HFFc6 (cell line): ENCODE measurements around the gene RALGPS1. TPM values are rescaled to one million over a fixed set of nuclear protein-coding genes. Genes with fewer than 3 reads are reported as not detected.

ENCODE experiments used
- DNase-seq: peaks from one replicate; pipeline ENCODE4 v3.0.0-alpha.2; 2018
- H3K27ac Mint-ChIP-seq: 2 replicates; pipeline ENCODE4 v1.8.0; 2020; ENCODE audit warnings: mild to moderate bottlenecking, mixed read lengths
- H3K27me3 Mint-ChIP-seq: 2 replicates; pipeline ENCODE4 v1.8.0; 2021; ENCODE audit warnings: mild to moderate bottlenecking, moderate library complexity, mixed read lengths; ENCODE audit not compliant: insufficient read depth
- H3K36me3 Mint-ChIP-seq: 2 replicates; pipeline ENCODE4 v1.8.0; 2021; ENCODE audit warnings: low read depth, mixed read lengths
- H3K4me1 Mint-ChIP-seq: 2 replicates; pipeline ENCODE4 v1.8.0; 2020; ENCODE audit warnings: low read depth, mixed read lengths
- H3K4me3 Mint-ChIP-seq: 2 replicates; pipeline ENCODE4 v1.8.0; 2020; ENCODE audit warnings: mild to moderate bottlenecking, moderate library complexity, mixed read lengths
- H3K9me3 Mint-ChIP-seq: 2 replicates; pipeline ENCODE4 v1.8.0; 2020; ENCODE audit warnings: mild to moderate bottlenecking, mixed read lengths
- total RNA-seq, 6 experiments: library from RNA; stranded (reverse); fragmentation: NEBNext Ultra II Directional; extraction: Animal tissue kit (Norgen Biotek cat#: 25700); gene quantifications; 2 replicates in 1 of 6; 3 replicates in 5 of 6; pipeline ENCODE4 v1.2.3, GENCODE V29; 2021
- TF ChIP-seq, protein P1 (sequence below): fragments of 200-600 bp; sonication (generic); IDR thresholded peaks from 2 replicates; pipeline ENCODE4 v1.5.0; 2021; ENCODE audit warnings: antibody characterized with exemption, mild to moderate bottlenecking

RALGPS1 gene
- total RNA-seq, 6 experiments from 2014 or later: 0.68 to 1.6 (median 1.1) TPM

DNA sequence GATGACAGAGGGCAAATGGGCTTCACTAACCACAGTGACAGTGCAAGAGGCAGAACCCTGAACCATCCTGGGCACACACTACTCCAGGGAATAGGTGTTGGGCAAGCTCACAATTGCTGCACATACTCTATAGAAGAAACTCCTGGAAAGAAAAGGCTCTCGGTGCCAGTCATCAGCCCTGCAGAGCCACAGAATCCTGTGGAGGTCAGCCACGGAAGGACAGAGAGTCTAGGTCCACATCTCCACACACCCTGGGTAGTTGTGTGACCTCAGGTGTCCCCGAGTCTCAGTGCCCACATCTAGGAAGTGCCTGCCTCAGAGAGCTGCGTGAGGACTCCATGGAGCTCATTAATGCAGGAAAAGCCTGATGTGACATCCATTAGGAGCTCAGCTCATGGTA is 223.9 kb downstream of the RALGPS1 start:
- TF ChIP-seq, protein P1, sequence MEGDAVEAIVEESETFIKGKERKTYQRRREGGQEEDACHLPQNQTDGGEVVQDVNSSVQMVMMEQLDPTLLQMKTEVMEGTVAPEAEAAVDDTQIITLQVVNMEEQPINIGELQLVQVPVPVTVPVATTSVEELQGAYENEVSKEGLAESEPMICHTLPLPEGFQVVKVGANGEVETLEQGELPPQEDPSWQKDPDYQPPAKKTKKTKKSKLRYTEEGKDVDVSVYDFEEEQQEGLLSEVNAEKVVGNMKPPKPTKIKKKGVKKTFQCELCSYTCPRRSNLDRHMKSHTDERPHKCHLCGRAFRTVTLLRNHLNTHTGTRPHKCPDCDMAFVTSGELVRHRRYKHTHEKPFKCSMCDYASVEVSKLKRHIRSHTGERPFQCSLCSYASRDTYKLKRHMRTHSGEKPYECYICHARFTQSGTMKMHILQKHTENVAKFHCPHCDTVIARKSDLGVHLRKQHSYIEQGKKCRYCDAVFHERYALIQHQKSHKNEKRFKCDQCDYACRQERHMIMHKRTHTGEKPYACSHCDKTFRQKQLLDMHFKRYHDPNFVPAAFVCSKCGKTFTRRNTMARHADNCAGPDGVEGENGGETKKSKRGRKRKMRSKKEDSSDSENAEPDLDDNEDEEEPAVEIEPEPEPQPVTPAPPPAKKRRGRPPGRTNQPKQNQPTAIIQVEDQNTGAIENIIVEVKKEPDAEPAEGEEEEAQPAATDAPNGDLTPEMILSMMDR: no peak
- H3K27me3 Mint-ChIP-seq: peaks cover 5% of the 10 kb centered on the region
- no peak overlapping the region for H3K4me3 Mint-ChIP-seq
- no peak for DNase-seq
- H3K9me3 Mint-ChIP-seq: no peaks in the 10 kb centered on the region
- H3K4me1 Mint-ChIP-seq: peaks cover 21% of the 10 kb centered on the region
- H3K36me3 Mint-ChIP-seq: no peaks in the 10 kb centered on the region
- no peak overlapping the region for H3K27ac Mint-ChIP-seq

DNA sequence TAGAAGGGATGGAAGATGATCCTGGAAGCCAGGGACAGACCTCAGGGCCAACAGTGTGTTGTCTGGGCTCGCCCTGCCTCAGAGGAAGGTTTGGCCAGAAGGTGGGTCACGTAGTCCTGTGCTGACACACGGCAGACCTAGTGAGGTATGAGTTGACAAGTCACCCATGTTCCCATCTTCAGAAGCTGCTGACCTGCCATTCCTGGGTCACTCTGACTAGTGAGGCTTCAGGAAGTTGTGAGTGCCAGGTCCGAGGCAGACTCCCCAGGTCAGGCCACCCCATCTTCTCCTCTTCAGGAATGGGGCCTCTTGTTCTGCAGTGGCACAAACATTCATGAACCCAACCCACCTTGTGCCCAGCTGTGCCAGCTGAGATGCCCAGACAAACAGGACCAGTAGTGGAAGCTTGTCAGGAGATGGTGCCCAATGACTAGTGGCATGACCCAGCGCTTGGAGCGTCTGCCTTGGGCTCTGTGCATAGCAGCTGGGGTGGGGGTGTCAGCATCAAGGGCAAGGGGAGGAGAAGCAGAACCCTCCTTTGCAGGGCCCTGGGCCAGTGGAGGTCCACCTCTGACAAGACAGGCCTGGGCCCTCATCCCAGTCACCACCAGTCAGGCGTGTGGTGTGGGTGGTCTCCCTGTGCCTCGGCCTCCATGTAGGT is 224.6 kb downstream of the RALGPS1 start:
- Mint-ChIP-seq H3K36me3 (no peaks in the 10 kb centered on the region), H3K27me3 (peaks cover 5% of the 10 kb centered on the region), H3K4me1 (peaks cover 14% of the 10 kb centered on the region), H3K9me3 (no peaks in the 10 kb centered on the region), H3K27ac (no peak overlapping the region), H3K4me3 (no peak overlapping the region)
- no peak for DNase-seq
- TF ChIP-seq, protein P1: no peak

DNA sequence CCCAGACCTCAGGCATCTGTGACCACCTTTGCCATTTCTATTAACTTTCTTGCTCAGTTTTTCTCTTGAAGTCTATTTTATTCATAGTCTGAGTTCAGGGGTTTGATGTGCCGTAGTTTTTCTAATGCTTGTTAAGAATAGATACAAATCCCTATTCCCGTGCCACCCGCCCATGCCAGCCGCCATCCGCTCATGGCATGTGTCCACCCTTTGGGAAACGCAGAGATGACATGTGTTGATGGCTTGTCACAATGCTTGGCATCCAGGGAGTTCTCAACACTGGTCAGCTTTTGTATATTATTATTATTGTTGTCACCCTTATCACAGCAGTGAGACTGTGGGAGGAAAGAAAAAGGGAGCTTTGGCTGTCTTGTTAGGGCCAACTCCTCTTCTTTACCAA is 225.2 kb downstream of the RALGPS1 start:
- Mint-ChIP-seq H3K27ac (no peak overlapping the region), H3K36me3 (no peaks in the 10 kb centered on the region), H3K27me3 (peaks cover 5% of the 10 kb centered on the region), H3K9me3 (no peaks in the 10 kb centered on the region), H3K4me3 (no peak overlapping the region), H3K4me1 (peaks cover 8% of the 10 kb centered on the region)
- DNase-seq: no peak
- TF ChIP-seq, protein P1: no peak

DNA sequence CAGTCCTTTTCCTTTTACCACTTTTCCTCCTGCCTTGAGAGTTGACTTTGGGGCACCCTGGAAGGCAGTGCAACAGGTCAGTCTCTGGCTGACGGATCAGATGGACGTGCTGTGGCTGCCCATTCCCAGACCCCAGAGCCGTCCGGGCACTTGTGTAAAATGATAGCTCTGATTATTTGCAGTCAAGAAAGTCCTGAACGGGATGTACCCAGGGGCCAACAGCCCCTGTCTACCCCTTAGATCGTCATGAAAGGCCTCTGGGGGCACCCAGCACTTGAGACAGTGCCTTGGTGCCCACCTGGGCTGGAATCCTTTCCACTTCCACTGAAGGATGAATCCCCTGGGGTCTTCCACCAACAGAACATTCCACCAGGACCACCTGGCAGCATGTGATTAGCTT is 225.6 kb downstream of the RALGPS1 start:
- Mint-ChIP-seq H3K27me3 (peaks cover 5% of the 10 kb centered on the region), H3K4me1 (peaks cover 4% of the 10 kb centered on the region; the same call in 1 of the 2 replicates), H3K36me3 (no peaks in the 10 kb centered on the region), H3K9me3 (no peaks in the 10 kb centered on the region), H3K4me3 (no peak overlapping the region), H3K27ac (no peak overlapping the region)
- TF ChIP-seq, protein P1: no peak
- no peak for DNase-seq

DNA sequence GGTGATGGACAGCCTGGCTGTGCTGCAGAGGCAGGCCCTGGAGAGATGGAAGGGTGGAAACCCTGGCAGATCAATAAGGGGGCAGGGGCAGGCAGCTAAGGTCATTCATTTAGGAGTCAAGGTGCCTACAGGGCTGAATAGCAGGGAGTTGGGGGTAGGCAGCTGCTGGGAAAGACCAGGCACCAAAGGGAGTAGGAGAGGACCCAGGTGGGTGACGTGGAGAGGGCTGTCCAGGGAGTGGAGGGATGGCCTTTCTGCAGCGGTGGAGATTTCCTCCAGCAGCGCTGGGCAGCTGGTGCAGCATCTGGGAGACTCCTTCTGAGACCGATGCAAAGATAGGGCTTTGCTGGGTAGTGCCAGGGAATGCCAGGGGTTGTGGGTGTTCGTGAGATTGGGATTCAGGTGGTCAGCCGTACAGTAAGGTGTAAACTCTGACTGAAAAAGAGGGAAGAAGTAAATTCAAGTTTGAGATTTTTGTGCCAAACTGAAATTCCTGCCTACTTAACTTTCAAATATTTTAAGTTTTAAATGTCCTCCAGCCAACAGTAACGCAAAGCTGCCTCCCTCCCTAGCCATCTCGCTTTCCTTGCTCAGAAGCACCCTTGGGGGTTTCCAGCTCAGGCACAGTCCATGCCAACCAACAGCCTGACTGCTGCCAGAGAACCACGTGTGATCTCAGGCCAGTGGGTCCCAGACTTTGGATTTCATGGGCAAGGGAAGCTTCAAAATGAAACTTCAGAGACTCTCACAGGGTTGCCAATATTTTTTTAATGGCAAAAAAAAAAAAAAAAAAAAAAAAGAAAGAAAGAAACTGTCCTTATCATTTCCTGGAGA is 226.5 kb downstream of the RALGPS1 start:
- Mint-ChIP-seq H3K9me3 (no peaks in the 10 kb centered on the region), H3K27ac (no peak overlapping the region), H3K4me3 (no peak overlapping the region), H3K27me3 (peaks cover 5% of the 10 kb centered on the region), H3K36me3 (no peaks in the 10 kb centered on the region), H3K4me1 (no peaks in the 10 kb centered on the region)
- TF ChIP-seq, protein P1: no peak
- DNase-seq: no peak
